DMS153 (cell line): ENCODE data around the gene HLA-G.
"Not testable (repeated sequence)": the region's sequence is repeated elsewhere in the genome, so short reads cannot be mapped to it uniquely, and the experiment has no call there.

Experiments
- DNase-seq: peaks from one replicate; lab custom pipeline; 2025; lab: John Stamatoyannopoulos, UW

HLA-G gene

DNA sequence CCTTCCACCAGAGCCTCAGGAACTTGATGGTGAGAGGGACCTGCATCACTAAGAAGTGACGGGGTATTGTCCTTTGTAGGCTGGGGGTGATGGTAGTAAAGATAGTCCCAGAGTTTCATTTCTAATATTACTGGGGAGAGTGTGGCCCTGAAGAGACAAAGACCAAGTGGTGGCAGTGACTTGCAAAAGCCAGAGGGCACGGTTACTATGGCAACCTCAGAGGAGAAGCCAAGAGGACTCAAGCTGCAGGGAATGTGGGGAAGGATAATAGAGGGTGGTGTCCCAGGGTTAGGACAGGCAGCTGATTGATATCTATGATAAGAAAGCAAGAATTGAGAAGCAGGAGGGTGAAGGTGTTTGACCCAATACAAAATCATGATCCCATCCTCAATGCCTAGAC, 42.5 kb downstream of the HLA-G start:
- DNase-seq, result no peak

DNA sequence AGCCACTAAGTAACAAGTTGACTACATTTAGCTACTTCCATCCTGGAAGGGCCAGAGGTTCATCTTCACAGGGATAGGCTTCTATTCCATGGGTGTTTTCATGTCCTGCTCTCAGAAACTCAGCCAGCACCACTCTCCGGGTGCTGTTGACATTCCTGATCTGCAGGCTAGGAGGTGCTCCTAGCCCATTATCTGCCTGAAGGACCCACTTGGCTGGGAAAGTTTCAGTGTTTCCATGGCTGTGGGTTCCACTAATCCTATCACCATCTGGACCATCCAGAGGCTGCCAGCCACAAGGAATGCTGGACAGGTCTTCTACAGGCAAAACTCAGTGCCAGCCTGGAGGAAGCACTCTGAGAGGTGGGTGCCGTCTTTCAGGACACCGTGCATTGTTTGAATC, 45.2 kb downstream of the HLA-G start:
- no peak for DNase-seq

DNA sequence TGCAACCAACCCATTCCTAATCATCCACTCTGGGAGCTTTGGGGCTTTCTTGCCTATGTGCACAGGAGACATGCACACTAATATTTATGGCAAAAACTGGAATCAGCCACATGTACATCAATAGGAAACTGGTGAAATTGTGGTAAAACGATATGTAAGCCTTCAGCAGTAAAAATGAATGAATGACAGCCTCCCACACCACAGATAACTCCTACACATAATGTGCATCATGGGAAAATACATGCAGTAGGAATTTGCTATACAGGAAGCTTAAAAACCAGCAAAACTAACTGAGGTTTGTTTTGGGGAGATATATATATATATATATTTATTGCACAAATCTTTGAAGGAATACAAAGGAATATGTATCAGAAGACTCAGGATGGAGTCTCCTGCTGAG, 47.6 kb downstream of the HLA-G start:
- DNase-seq, result no peak

DNA sequence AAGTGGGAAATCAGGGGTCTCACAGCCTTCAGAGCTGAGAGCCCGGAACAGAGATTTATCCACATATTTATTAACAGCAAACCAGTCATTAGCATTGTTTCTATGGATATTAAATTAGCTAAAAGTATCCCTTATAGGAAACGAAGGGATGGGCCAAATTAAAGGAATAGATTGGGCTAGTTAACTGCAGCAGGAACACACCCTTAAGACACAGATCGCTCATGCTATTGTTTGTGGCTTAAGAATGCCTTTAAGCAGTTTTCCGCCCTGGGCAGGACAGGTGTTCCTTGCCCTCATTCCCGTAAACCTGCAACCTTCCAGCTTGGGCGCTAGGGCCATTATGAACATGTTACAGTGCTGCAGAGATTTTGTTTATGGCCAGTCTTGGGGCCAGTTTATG, 48.1 kb downstream of the HLA-G start:
- DNase-seq, result not testable (repeated sequence)
